ENCODE results near the gene SLC26A11.
"Not testable (repeated sequence)": the region's sequence is repeated elsewhere in the genome, so short reads cannot be mapped to it uniquely, and the experiment has no call there.

Gene SLC26A11

DNA sequence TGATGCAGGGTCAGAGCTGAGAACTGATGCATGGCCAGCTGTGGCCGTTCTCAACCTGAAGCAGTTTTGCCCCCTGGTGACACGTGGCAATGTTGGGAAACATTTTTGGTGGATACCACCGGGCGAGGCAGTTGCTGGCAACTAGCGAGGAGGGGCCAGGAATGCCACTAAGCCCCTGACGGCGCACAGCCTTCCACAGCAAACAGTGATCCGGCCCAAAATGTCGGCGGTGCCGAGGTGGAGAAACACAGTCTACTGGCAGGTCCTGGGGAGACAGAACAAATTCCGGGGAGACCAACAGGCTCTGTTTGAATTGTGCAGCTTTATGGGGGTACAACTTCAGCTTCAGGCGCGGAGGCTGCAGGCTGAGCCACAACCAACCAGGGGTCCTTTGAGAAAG lies 8.2 kb downstream of the SLC26A11 start:
- FAIRE-seq (no peak), DNase-seq (ENCODE audit: insufficient read length, low spot score) (no peak)
- no peak for TF ChIP-seq POLR2A (IDR thresholded peaks at IDR 0.05; ENCODE audit: low read depth, low read length)

GRCh38 chr17:80229011-80229410 lies 8.8 kb downstream of the SLC26A11 start:
- DNase-seq (ENCODE audit: insufficient read length, low spot score) = no peak
- no peak for FAIRE-seq
- TF ChIP-seq POLR2A (IDR thresholded peaks at IDR 0.05; ENCODE audit: low read depth, low read length) = no peak

DNA sequence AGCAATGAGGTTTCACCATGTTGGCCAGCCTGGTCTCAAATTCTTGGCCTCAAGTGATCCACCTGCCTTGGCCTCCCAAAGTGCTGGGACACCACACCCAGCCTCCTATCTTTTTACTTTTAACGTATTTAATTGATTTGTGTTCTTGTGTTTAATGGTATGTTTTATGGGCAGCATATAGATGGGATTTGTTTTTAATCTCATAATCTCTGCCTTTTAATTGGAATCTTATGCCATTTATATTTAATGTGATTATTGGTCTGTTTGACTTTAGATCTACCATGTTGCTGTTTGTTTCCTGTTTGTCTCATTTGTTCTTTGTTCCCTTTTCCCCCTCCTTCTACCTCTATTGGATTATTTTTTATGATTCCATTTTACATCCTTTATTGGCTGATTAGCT lies 12.2 kb downstream of the SLC26A11 start:
- no peak for TF ChIP-seq POLR2A (IDR thresholded peaks at IDR 0.05; ENCODE audit: low read depth, low read length)
- DNase-seq (ENCODE audit: insufficient read length, low spot score) (no peak), FAIRE-seq (no peak)

DNA sequence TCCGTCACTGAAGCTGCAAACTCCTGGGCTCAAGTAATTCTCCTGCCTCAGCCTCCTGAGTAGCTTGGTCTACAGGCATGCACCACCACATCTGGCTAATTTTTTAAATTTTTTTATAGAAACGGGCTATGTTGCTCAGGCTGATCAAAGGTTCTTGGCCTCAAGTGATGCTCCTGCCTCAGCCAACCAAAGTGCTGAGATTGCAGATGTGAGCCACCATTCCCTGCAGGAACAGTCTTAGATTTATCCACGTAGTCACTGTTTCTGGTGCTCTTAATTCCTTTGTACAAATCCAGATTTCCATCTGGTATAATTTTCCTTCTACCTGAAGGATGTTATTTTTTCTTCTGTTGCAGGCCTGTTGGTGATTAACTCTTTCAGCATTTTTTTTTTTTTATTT lies 13.0 kb downstream of the SLC26A11 start:
- FAIRE-seq (no peak), DNase-seq (ENCODE audit: insufficient read length, low spot score) (no peak)
- TF ChIP-seq POLR2A (IDR thresholded peaks at IDR 0.05; ENCODE audit: low read depth, low read length) = no peak

DNA sequence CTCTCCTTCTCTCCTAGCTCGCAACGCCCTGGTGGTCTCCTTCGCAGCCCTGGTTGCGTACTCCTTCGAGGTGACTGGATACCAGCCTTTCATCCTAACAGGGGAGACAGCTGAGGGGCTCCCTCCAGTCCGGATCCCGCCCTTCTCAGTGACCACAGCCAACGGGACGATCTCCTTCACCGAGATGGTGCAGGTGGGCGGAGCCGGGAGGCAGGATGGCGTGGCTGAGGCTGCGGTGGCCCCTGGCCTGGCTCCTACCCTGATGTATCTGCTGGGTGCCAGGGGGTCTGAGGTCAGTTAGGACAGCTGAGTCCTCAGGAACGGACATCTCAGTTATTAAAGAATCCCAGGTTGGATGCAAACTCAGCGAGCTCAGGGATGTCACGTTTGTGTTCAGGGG lies 16.7 kb downstream of the SLC26A11 start:
- FAIRE-seq (no peak), DNase-seq (ENCODE audit: insufficient read length, low spot score) (no peak)
- no peak for TF ChIP-seq POLR2A (IDR thresholded peaks at IDR 0.05; ENCODE audit: low read depth, low read length)

- no peak for FAIRE-seq
- TF ChIP-seq POLR2A (IDR thresholded peaks at IDR 0.05; ENCODE audit: low read depth, low read length) = no peak
- DNase-seq (ENCODE audit: insufficient read length, low spot score) = no peak
These were observed 17.2 kb downstream of the SLC26A11 start for GRCh38 chr17:80237386-80237785.

DNA sequence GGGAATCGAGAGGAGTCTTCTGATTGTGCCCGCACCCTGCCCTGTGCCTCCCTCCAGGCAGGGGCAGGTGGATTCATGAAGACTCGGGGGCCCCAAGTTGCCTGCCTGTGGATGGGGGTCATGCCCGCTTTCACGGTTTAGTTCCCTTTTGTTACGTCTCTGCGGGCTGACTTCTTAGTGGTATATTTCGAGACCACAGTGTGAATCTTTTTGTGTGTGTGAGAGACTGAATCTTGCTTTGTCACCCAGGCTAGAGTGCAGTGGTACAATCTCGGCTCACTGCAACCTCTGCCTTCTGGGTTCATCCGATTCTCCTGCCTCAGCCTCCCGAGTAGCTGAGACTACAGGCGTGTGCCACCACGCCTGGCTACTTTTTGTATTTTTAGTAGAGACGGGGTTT lies 22.3 kb downstream of the SLC26A11 start:
- no peak for TF ChIP-seq POLR2A (IDR thresholded peaks at IDR 0.05; ENCODE audit: low read depth, low read length)
- FAIRE-seq (no peak), DNase-seq (ENCODE audit: insufficient read length, low spot score) (no peak)

DNA sequence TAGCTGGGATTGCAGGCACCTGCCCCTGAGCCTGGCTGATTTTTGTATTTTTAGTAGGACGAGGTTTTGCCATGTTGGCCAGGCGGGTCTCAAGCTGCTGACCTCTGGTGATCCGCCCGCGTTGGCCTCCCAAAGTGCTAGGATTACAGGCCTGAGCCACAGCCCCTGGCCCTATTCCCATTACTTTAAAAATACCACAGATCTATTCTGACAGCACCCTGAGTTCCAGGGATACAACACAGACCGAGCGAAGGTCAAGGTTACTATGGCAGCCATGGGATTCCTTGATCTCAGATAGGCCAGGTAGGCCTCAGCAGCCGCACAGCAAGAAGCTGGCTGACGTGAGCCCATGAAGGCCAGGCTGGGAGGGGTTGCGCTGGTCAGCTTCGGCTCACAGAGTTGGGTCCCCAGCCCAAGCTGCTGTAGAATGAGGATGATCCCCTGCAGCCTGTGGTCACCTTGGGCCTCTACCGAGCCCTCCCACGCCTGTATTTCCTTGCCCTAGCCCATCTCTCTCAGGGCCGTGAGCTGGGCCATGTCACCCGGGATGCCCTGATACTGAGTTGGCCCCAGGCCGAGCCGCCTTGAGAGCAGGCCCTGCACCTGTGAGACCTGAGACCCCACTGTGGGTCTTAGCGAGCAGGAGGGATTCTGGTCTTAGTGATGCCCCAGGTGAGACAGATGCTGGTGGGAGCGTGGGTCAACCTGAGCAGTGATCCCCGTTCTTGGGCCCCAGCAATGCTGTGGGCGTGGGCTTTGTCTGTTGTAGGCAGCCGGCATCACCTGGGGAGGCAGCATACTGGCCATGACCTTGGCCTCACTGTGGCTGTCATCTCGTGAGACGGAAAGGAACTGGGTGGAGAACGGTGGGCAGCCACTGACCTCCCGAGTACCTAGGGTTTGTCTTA lies 23.6 kb downstream of the SLC26A11 start:
- no peak for TF ChIP-seq POLR2A (IDR thresholded peaks at IDR 0.05; ENCODE audit: low read depth, low read length)
- FAIRE-seq = no peak
- no peak for DNase-seq (ENCODE audit: insufficient read length, low spot score)

GRCh38 chr17:80244448-80244847 lies 24.2 kb downstream of the SLC26A11 start:
- DNase-seq (ENCODE audit: insufficient read length, low spot score); FAIRE-seq: not testable (repeated sequence)

DNA sequence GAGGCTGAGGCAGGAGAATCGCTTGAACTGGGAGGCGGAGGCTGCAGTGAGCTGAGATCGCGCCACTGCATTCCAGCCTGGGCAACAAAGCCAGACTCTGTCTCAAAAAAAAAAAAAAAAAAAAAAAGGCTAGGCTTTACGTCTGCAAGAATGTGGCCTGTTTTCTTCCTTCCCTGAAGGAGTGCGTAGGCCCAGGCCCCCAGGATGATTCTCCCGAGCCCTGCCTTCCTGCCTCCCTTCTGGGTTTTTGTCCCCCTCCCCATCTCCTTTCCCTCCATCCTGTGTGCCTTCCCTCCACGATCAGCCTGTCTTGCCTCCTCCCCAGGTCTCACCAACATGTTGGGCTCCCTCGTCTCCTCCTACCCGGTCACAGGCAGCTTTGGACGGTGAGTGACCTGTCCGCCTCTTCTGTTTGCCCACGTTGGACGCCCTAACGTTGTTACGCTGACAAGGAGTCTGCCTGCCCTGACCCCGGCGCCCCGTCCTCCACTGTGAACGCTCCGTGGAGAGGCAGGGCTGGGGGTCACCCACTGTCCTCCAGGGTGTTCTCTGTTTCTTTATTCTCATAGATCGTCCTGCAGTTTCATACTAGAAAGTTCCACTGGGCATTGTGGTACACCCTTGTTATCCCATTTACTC lies 24.8 kb downstream of the SLC26A11 start:
- DNase-seq (ENCODE audit: insufficient read length, low spot score) (no peak), FAIRE-seq (no peak)
- TF ChIP-seq POLR2A (IDR thresholded peaks at IDR 0.05; ENCODE audit: low read depth, low read length) = no peak

DNA sequence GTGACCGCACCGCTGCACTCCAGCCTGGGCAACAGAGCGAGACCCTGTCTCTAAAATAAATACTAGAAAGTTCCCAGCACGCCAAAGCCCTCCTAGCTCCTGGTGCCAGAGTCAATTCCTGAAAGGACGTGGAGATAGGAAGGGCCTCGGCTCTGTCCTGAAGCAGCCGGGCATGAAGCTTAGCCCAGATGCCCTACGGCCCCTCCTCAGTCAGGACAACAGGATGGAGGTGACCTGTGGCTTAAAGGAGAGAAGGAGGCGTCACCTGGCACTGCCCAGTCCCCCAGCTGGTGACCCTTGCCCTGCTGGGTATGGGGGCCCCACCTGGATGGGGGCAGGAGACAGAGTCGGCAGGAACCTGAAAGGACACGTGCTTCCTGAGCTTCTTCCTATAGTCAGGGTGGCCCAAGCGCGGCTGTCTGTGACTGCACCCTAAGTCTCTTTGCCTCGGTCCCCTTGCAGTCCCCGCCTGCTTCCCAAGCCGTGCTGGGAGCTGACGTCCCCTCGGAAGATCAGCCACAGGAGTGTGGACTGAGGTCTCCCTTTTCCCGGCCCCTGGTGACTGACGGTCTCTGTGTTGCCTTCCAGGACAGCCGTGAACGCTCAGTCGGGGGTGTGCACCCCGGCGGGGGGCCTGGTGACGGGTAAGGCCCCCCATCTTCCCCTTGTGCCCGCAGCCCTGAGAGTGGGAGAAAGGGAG lies 25.5 kb downstream of the SLC26A11 start:
- DNase-seq (ENCODE audit: insufficient read length, low spot score) = no peak
- FAIRE-seq = no peak
- no peak for TF ChIP-seq POLR2A (IDR thresholded peaks at IDR 0.05; ENCODE audit: low read depth, low read length)

- FAIRE-seq = no peak
- TF ChIP-seq POLR2A (IDR thresholded peaks at IDR 0.05; ENCODE audit: low read depth, low read length) = no peak
These were observed 26.0 kb downstream of the SLC26A11 start for GRCh38 chr17:80246266-80246681.

GRCh38 chr17:80246726-80247125 lies 26.5 kb downstream of the SLC26A11 start:
- no peak for TF ChIP-seq POLR2A (IDR thresholded peaks at IDR 0.05; ENCODE audit: low read depth, low read length)
- FAIRE-seq = no peak
- no peak for DNase-seq (ENCODE audit: insufficient read length, low spot score)

More at GRCh38 chr17:80246266-80246681, 26.0 kb downstream of the SLC26A11 start:
- no peak for DNase-seq (ENCODE audit: insufficient read length, low spot score)

DNA sequence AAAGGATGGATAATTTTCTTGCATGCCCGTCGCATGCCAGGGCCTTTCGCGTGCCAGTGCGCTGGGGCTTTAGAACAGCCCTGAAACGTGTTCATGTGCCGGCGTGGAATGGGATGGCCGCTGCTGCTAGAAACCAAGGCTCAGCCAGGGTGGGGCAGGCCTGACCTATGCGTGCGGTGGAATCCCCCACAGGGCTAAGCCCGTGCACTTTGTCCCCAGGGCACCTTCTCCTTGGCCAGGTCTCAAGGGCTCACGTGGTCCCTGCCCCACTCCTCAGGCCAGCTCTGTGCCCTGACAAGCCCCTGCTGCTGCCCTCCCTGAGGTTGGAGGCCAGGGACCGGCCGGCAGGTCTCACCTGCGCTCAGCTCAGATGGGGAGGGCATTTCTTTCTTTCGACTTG lies 27.3 kb downstream of the SLC26A11 start:
- DNase-seq (ENCODE audit: insufficient read length, low spot score) (no peak), FAIRE-seq (no peak)
- TF ChIP-seq POLR2A (IDR thresholded peaks at IDR 0.05; ENCODE audit: low read depth, low read length) = no peak

Measured in H54 (cell line).